Upper lobe of left lung (tissue), 6 donors: ENCODE results near the gene OR8G1. TPM values are rescaled to one million over a fixed set of nuclear protein-coding genes. Genes with fewer than 3 reads are reported as not detected.
"Not testable (repeated sequence)": the region's sequence is repeated elsewhere in the genome, so short reads cannot be mapped to it uniquely, and the experiment has no call there.

Experiments
- ATAC-seq, 2 donors: fragments of 200-7000 bp; cut with Tn5 transposase; one replicate each; pipeline ENCODE4 v1.9.1; 2022; ENCODE audit warnings: mild to moderate bottlenecking in 2 of 2, moderate library complexity in 2 of 2; ENCODE audit not compliant: low FRiP score in 2 of 2
- DNase-seq, 2 donors: peaks; one replicate each; pipeline ENCODE4 v3.0.0-alpha.2; 2019 to 2020
- H3K27ac ChIP-seq, 4 donors: fragments of 200-600 bp; sonication (generic); one replicate each; pipeline ENCODE4 v1.5.1; 2016 to 2019
- H3K27me3 ChIP-seq, 4 donors: fragments of 200-600 bp; sonication (generic); one replicate each; pipeline ENCODE4 v1.5.1; 2017 to 2019
- H3K36me3 ChIP-seq, 4 donors: fragments of 200-600 bp; sonication (generic); one replicate each; pipeline ENCODE4 v1.5.1; 2016 to 2019
- H3K4me1 ChIP-seq, 4 donors: fragments of 200-600 bp; sonication (generic); one replicate each; pipeline ENCODE4 v1.5.1; 2018 to 2019
- H3K4me3 ChIP-seq, 4 donors: fragments of 200-600 bp; sonication (generic); one replicate each; pipeline ENCODE4 v1.5.1; 2017 to 2019; ENCODE audit warnings: mild to moderate bottlenecking in 2 of 4, moderate library complexity in 1 of 4
- H3K9me3 ChIP-seq, 4 donors: fragments of 200-600 bp; sonication (generic); one replicate each; pipeline ENCODE4 v1.5.1; 2018 to 2019
- EP300 ChIP-seq, 4 donors: sonication (generic); formaldehyde crosslinking; IDR thresholded peaks; one replicate each; pipeline ENCODE4 v1.5.1; 2017; ENCODE audit warnings: antibody characterized with exemption in 4 of 4, control low read depth in 2 of 4
- POLR2A ChIP-seq, 4 donors: fragments of 450-650 bp; IDR thresholded peaks; one replicate each; pipeline ENCODE4 v1.5.1; 2016 to 2017; ENCODE audit warnings: antibody characterized with exemption in 4 of 4, mild to moderate bottlenecking in 2 of 4
- POLR2AphosphoS5 ChIP-seq, 2 donors: sonication (generic); formaldehyde crosslinking; IDR thresholded peaks; one replicate each; pipeline ENCODE4 v1.5.1; 2017; ENCODE audit warnings: antibody characterized with exemption in 2 of 2
- WGBS, 2 donors: methylation state at CpG; one replicate each; pipeline ENCODE4 v1.1.5; 2017 to 2018; 5-methylcytosine and 5-hydroxymethylcytosine counted together
- total RNA-seq, 6 donors: library from RNA; depleted of rRNA in 4 of 6; stranded (reverse); fragments of >200 nt in 4 of 6; gene quantifications; one replicate each; pipeline versions ENCODE4 v1.1.0 to v1.2.1, GENCODE V29; 2016 to 2021
- TF ChIP-seq, protein P1 (sequence below), 6 experiments: fragments of 450-650 bp in 4 of 6; fragments of 200-600 bp in 2 of 6; sonication (generic) in 2 of 6; IDR thresholded peaks; one replicate each; pipeline ENCODE4 v1.5.1; 2016 to 2019; ENCODE audit warnings: antibody characterized with exemption in 6 of 6
- donor health status: DM: no; HTN: no; CAD: no; lungs with moderate emphysema.
- donor health status: DM: no; HTN: yes; CAD: no; lungs with severe emphysema.

Gene OR8G1
- total RNA-seq, 6 donors from 2014 or later = not detected

GRCh38 chr11:124214027-124214426 is 26.9 kb upstream of the OR8G1 start:
- Histone ChIP-seq H3K4me1 (no peaks in the 10 kb centered on the region), H3K36me3 (no peaks in the 10 kb centered on the region), H3K27me3 (no peaks in the 10 kb centered on the region), H3K4me3 (no peak overlapping the region), H3K27ac (no peak overlapping the region), H3K9me3 (no peaks in the 10 kb centered on the region)
- DNase-seq (no peak), ATAC-seq (no peak)
- TF ChIP-seq EP300 (IDR thresholded peaks at IDR 0.05) (no peak), POLR2A (IDR thresholded peaks at IDR 0.05) (no peak), POLR2AphosphoS5 (IDR thresholded peaks at IDR 0.05) (no peak)
- TF ChIP-seq, protein P1, sequence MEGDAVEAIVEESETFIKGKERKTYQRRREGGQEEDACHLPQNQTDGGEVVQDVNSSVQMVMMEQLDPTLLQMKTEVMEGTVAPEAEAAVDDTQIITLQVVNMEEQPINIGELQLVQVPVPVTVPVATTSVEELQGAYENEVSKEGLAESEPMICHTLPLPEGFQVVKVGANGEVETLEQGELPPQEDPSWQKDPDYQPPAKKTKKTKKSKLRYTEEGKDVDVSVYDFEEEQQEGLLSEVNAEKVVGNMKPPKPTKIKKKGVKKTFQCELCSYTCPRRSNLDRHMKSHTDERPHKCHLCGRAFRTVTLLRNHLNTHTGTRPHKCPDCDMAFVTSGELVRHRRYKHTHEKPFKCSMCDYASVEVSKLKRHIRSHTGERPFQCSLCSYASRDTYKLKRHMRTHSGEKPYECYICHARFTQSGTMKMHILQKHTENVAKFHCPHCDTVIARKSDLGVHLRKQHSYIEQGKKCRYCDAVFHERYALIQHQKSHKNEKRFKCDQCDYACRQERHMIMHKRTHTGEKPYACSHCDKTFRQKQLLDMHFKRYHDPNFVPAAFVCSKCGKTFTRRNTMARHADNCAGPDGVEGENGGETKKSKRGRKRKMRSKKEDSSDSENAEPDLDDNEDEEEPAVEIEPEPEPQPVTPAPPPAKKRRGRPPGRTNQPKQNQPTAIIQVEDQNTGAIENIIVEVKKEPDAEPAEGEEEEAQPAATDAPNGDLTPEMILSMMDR (IDR thresholded peaks at IDR 0.05) = no peak
- WGBS, 2 donors = 78 to 80% methylated on average over 3 of the region's 3 CpGs

GRCh38 chr11:124219126-124219525 is 21.8 kb upstream of the OR8G1 start:
- ATAC-seq (no peak), DNase-seq (no peak)
- Histone ChIP-seq H3K27ac (no peak overlapping the region), H3K4me1 (no peaks in the 10 kb centered on the region), H3K27me3 (no peaks in the 10 kb centered on the region), H3K9me3 (no peaks in the 10 kb centered on the region), H3K4me3 (no peak overlapping the region), H3K36me3 (no peaks in the 10 kb centered on the region)
- TF ChIP-seq POLR2AphosphoS5 (IDR thresholded peaks at IDR 0.05) (no peak), EP300 (IDR thresholded peaks at IDR 0.05) (no peak), POLR2A (IDR thresholded peaks at IDR 0.05) (no peak)
- TF ChIP-seq, protein P1 (IDR thresholded peaks at IDR 0.05) = no peak

DNA sequence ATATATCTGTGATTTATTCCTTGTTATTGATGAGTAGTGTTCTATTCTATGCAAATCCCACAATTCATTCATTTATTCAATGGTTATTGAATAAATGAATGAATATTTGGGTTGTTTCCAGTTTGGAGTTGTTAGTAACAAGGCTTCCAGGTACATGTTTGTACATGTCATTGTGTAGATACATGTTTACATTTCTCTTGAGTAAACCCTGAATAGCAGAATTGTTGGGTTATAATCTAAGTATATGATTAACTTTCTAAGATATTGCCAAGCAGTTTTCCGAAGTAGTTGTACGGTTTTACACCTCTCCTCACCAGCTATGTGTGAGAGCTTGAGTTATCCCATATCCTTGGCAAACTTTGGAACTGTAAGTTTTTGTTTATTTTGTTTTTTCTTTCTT is 18.5 kb upstream of the OR8G1 start:
- Histone ChIP-seq H3K36me3 (no peaks in the 10 kb centered on the region), H3K27ac (no peak overlapping the region), H3K9me3 (no peaks in the 10 kb centered on the region), H3K4me3 (no peak overlapping the region), H3K4me1 (no peaks in the 10 kb centered on the region), H3K27me3 (no peaks in the 10 kb centered on the region)
- no peak for DNase-seq
- ATAC-seq = no peak
- TF ChIP-seq, protein P1 (IDR thresholded peaks at IDR 0.05) = no peak
- TF ChIP-seq EP300 (IDR thresholded peaks at IDR 0.05) (no peak), POLR2AphosphoS5 (IDR thresholded peaks at IDR 0.05) (no peak), POLR2A (IDR thresholded peaks at IDR 0.05) (no peak)
- WGBS, 2 donors = 60 to 62% methylated on average over 2 of the region's 2 CpGs

DNA sequence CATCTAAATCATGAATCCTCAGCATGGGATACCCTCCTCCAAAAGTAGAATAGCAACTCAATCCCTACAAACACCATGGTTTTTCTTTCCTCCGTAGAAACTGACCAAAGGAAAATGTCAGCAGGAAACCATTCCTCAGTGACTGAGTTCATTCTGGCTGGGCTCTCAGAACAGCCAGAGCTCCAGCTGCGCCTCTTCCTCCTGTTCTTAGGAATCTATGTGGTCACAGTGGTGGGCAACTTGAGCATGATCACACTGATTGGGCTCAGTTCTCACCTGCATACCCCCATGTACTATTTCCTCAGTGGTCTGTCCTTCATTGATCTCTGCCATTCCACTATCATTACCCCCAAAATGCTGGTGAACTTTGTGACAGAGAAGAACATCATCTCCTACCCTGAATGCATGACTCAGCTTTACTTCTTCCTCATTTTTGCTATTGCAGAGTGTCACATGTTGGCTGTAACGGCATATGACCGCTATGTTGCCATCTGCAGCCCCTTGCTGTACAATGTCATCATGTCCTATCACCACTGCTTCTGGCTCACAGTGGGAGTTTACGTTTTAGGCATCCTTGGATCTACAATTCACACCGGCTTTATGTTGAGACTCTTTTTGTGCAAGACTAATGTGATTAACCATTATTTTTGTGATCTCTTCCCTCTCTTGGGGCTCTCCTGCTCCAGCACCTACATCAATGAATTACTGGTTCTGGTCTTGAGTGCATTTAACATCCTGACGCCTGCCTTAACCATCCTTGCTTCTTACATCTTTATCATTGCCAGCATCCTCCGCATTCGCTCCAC is 16.1 kb upstream of the OR8G1 start:
- not testable (repeated sequence) for DNase-seq, H3K4me3 ChIP-seq
- peak; percentile 26 to 69 for ATAC-seq

GRCh38 chr11:124225471-124225870 is 15.4 kb upstream of the OR8G1 start:
- DNase-seq (no peak), ATAC-seq (no peak)
- H3K4me1 ChIP-seq = no peaks in the 10 kb centered on the region
- no peak overlapping the region for H3K27ac ChIP-seq
- TF ChIP-seq POLR2AphosphoS5 (IDR thresholded peaks at IDR 0.05) (no peak), EP300 (IDR thresholded peaks at IDR 0.05) (no peak), POLR2A (IDR thresholded peaks at IDR 0.05) (no peak)
- TF ChIP-seq, protein P1 (IDR thresholded peaks at IDR 0.05) = no peak
- H3K27me3 ChIP-seq = no peaks in the 10 kb centered on the region
- no peaks in the 10 kb centered on the region for H3K36me3 ChIP-seq
- WGBS, 2 donors = 86 to 92% methylated on average over 1 of the region's 1 CpG
- H3K4me3 ChIP-seq = no peak overlapping the region
- H3K9me3 ChIP-seq = no peaks in the 10 kb centered on the region

More for the DNA sequence above, 16.1 kb upstream of the OR8G1 start:
- H3K4me1 ChIP-seq, H3K27me3 ChIP-seq, H3K9me3 ChIP-seq, H3K36me3 ChIP-seq: not testable (repeated sequence)
- H3K27ac ChIP-seq = peak overlapping the region in 1 of 4 donors; percentile 48
- peak in 2 of 4 donors; percentile 61 to 72 for TF ChIP-seq EP300 (IDR thresholded peaks at IDR 0.05)
- WGBS, 2 donors = 57 to 60% methylated on average over 9 of the region's 9 CpGs
